ELR (cell line): ENCODE data around the gene CTU2.

Experiments used
- DNase-seq: peaks from one replicate; pipeline ENCODE4 v3.0.0-alpha.2; 2015; ENCODE audit warnings: low read depth

CTU2 gene

GRCh38 chr16:88730632-88731607 is 24.6 kb downstream of the CTU2 start:
- peak; percentile 65 for DNase-seq

- DNase-seq: peak; percentile 40
Measured at GRCh38 chr16:88731699-88732098, 25.4 kb downstream of the CTU2 start.

GRCh38 chr16:88732172-88732960 is 26.1 kb downstream of the CTU2 start:
- DNase-seq: no peak

DNA sequence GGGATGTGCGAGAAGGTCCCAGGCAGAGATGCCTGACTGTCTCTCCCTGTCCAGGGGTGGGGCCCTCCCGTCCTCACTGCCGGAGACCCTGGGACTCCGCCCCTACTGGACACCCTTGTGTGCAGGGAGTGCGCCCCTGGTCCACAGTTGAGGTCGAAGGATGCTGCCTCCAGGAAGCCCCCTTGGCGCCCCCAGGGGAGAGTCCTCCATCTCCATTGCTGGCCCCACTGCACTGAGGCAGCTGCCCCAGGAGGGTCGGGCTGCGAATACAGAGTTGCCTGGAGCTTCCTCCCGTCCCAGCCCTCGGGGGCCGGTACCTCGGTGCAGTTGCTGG is 26.6 kb downstream of the CTU2 start:
- no peak for DNase-seq

DNA sequence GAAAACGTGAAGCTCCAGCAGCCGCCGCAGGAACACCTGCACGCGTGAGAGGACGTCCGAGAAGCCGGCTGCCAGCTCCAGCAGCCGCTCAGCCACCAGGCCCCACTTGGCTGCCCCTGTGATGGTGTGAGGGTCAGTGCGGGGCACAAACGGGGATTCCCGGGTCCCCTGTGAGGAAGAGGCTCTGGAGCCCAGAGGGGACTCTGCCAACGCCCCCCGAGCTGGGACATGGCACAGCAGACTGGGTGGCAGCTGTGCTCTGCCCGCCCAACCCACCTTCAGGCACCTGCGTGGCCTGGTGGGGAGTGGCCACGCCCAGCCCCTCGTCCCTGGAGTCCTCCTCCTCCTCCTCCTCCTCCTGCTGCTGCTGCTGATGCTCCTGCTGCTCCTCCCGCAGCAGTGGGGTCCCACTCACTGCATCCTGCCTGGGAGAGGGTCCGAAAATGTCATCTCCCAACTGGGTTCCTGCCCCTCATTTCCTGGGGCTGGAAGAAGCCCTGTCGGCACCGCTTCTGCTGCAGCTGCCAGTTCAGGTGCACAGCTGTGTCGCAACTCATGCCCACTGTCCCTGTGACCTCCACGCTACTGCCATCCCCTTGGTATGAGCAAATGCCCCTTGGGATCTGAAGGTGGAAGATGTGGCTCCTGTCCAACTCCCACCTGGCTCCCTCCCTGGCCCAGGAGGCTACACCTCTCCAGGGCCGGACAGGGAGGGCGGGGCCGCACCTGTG is 27.5 kb downstream of the CTU2 start:
- no peak for DNase-seq

GRCh38 chr16:88734361-88734728 is 28.0 kb downstream of the CTU2 start:
- DNase-seq: no peak

- DNase-seq: no peak
Measured at GRCh38 chr16:88735121-88735520, 28.8 kb downstream of the CTU2 start.

GRCh38 chr16:88735616-88736015 is 29.3 kb downstream of the CTU2 start:
- no peak for DNase-seq

GRCh38 chr16:88736088-88736487 is 29.8 kb downstream of the CTU2 start:
- DNase-seq: no peak

- no peak for DNase-seq
Measured at GRCh38 chr16:88736496-88736895, 30.2 kb downstream of the CTU2 start.

DNA sequence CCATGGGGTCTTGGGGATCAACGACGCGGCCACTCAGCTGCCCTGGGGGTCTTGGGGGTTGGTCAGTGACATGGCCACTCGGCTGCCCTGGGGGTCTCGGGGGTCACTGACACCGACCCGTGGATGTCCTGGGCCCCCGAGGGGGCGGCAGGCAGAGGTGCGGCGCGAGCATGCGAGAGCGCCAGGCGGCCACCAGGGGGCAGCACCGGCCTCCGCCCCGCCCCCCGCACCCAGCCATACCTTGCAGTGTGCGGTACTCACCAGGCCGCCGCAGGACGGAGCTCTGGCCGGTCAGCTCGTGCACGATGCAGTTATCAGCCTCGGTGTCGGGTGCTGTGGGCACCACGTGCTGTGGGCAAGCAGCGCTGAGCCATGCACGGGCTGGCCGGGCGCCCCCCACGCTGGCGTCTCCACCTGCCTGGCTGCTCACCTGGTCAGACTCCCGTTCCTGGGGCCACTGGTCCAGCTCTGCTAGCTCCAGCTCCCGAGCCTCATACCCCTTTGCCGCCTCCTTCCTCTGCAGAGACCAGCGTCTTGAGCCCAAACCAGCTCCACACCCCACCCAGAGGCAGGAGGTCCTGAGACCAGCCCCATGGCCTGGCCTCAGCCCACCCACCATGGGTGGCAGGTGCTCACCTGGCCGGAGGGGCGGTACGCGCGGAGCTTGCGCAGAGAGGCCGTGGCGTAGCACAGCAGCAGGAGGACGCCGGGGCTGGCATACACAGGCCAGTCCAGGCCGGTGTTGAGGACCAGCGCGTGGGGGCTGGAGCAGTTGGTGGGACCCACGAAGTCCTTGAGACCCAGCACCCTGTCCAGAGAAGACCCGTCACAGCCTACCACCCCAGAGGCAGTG is 31.2 kb downstream of the CTU2 start:
- peak; percentile 84 for DNase-seq

- DNase-seq: no peak
Measured at GRCh38 chr16:88738151-88739084, 32.1 kb downstream of the CTU2 start.

- DNase-seq: no peak
Measured at GRCh38 chr16:88739139-88739976, 33.1 kb downstream of the CTU2 start.

DNA sequence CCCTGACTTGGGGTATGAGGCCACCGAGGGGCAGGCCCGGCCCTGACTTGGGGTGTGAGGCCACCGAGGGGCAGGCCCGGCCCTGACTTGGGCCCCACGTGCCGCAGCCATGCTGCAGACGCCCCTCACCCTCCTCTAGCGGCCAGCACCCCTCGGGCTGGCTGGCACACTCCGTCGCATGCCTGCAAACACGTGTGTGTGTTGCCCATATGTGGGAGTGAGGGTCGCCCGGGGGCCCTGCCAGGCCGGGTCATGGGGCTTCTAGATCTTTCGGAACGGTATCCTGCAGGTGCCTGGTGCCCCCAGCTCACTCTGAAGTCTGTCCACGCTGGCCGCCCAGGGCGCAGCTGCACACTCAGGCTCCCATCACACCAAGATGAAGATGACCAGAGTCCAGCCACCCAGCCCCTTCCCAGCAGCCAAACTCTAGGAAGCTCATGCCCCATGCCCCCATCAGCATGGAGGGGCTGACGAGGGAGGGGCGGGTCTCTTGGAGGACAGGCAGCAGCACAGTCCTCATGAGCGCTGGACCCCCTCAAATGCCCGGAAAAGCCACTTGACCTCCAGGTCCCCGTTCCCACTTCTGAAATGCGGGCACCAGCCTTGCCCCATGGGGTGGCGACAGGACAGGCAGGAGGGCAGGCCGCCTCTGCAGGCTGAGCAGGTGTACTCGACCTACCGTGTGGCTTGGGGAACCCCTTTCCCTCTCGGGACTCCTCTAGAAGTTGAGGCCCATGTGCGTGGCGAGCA is 33.8 kb downstream of the CTU2 start:
- no peak for DNase-seq

DNA sequence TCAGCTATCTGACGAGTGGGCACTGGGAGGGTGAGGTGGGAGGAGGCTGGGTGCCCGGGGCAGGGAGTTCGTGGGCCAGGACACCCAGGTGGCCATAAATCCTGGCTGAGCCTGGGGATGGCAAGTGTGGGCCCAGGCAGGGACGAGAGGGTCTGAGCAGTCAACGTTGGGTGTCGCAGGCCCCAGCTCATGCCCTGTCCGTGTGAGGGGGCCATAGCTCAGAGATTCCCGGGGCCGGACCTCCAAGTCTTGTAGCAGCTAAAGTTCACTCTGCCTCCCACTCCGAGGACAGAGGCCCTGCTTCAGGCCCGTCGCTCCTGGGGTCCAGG is 34.4 kb downstream of the CTU2 start:
- no peak for DNase-seq

- DNase-seq: no peak
Measured at GRCh38 chr16:88741368-88741767, 35.1 kb downstream of the CTU2 start.

GRCh38 chr16:88742896-88743605 is 36.7 kb downstream of the CTU2 start:
- DNase-seq: no peak
